H1 (cell line): Measurements from ENCODE around the gene BCL2. TPM values are rescaled to one million over a fixed set of nuclear protein-coding genes. Genes with fewer than 3 reads are reported as not detected.

Experiments
- CTCF ChIA-PET: fragments of 300-600 bp; sonication (Branson Sonifier 250); formaldehyde crosslinking; loops from one replicate; lab custom pipeline; 2021; ENCODE audit not compliant: partially characterized antibody; lab: Charles Lee
- POLR2A ChIA-PET: fragments of 300-600 bp; sonication (Branson Sonifier 250); formaldehyde crosslinking; loops from one replicate; lab custom pipeline; 2021; ENCODE audit warnings: inconsistent platforms; ENCODE audit not compliant: partially characterized antibody; lab: Charles Lee
- DNase-seq, 2 experiments: peaks; one replicate each; pipeline versions ENCODE4 v3.0.0 to v3.0.0-alpha.2; 2010 to 2022; ENCODE audit warnings: low spot score in 2 of 2, low read depth in 1 of 2, mixed read lengths in 1 of 2
- FAIRE-seq: peaks from 2 replicates; lab custom pipeline; 2011; peaks lifted over from hg19 to GRCh38; lab: Jason Lieb, UNC
- H2AFZ ChIP-seq: 2 replicates; pipeline ENCODE4 v1.8.1; 2012; ENCODE audit warnings: low read length, inconsistent platforms
- H2AK5ac ChIP-seq: 2 replicates; pipeline ENCODE4 v1.6.1; 2013; ENCODE audit warnings: low read depth, low read length
- H2BK120ac ChIP-seq: replicated peaks from 2 replicates; pipeline ENCODE3; 2013; ENCODE audit warnings: low read depth, low read length, inconsistent platforms
- H2BK12ac ChIP-seq: 2 replicates; pipeline ENCODE4 v1.6.1; 2013; ENCODE audit warnings: low read depth, low read length
- H2BK15ac ChIP-seq: 2 replicates; pipeline ENCODE4 v1.6.1; 2013; ENCODE audit warnings: low read length
- H2BK20ac ChIP-seq: 2 replicates; pipeline ENCODE4 v1.6.1; 2013; ENCODE audit warnings: low read length
- H2BK5ac ChIP-seq: 2 replicates; pipeline ENCODE4 v1.6.1; 2013; ENCODE audit warnings: low read depth, low read length
- H3K14ac ChIP-seq: 2 replicates; pipeline ENCODE4 v1.6.1; 2013; ENCODE audit warnings: inconsistent platforms; ENCODE audit not compliant: insufficient read length
- H3K18ac ChIP-seq: 2 replicates; pipeline ENCODE4 v1.6.1; 2013; ENCODE audit warnings: low read length; ENCODE audit errors: extremely low read depth
- H3K23ac ChIP-seq: 2 replicates; pipeline ENCODE4 v1.6.1; 2013; ENCODE audit warnings: inconsistent platforms; ENCODE audit not compliant: insufficient read length
- H3K23me2 ChIP-seq: 2 replicates; pipeline ENCODE4 v1.6.1; 2013; ENCODE audit warnings: low read depth, low read length
- H3K27ac ChIP-seq: 2 replicates; pipeline ENCODE4 v1.6.1; 2011; ENCODE audit warnings: low read depth, low read length, inconsistent platforms
- H3K27me3 ChIP-seq, 4 experiments: replicated peaks in 1 of 4; 1 replicate in 1 of 4; 2 replicates in 3 of 4; pipeline versions ENCODE4 v1.6.1 to v1.8.1; 2011 to 2013; ENCODE audit warnings: low read length in 3 of 4, mild to moderate bottlenecking in 3 of 4, inconsistent platforms in 2 of 4, mixed read lengths in 2 of 4, moderate library complexity in 1 of 4; ENCODE audit not compliant: control insufficient read depth in 3 of 4, insufficient read depth in 3 of 4; ENCODE audit errors: extremely low read depth in 1 of 4
- H3K36me3 ChIP-seq, 4 experiments: 2 replicates each; pipeline versions ENCODE4 v1.6.1 to v1.8.1; 2011 to 2013; ENCODE audit warnings: mild to moderate bottlenecking in 4 of 4, low read length in 3 of 4, moderate library complexity in 2 of 4, control low read depth in 1 of 4, inconsistent platforms in 1 of 4; ENCODE audit not compliant: insufficient read depth in 4 of 4, control insufficient read depth in 2 of 4
- H3K4ac ChIP-seq: replicated peaks from 2 replicates; pipeline ENCODE3; 2013; ENCODE audit warnings: low read length, low read depth, mixed read lengths, inconsistent platforms; ENCODE audit not compliant: insufficient read length
- H3K4me1 ChIP-seq, 4 experiments: replicated peaks in 1 of 4; 1 replicate in 1 of 4; 2 replicates in 3 of 4; pipeline versions ENCODE4 v1.6.1 to v1.8.1; 2011 to 2013; ENCODE audit warnings: low read length in 3 of 4, inconsistent platforms in 2 of 4, mixed read lengths in 1 of 4; ENCODE audit not compliant: insufficient read depth in 4 of 4, control insufficient read depth in 3 of 4
- H3K4me2 ChIP-seq, 2 experiments: 2 replicates each; pipeline versions ENCODE4 v1.6.1 to v1.8.1; 2011 to 2013; ENCODE audit warnings: low read depth in 2 of 2, low read length in 2 of 2, control low read depth in 1 of 2, inconsistent platforms in 1 of 2, mild to moderate bottlenecking in 1 of 2; ENCODE audit not compliant: insufficient read depth in 1 of 2
- H3K4me3 ChIP-seq, 4 experiments: fragments of 200-600, 300-600 bp in 1 of 4; sonication (generic), shearing (Covaris generic), sonication (Bioruptor Twin) in 1 of 4; 2 replicates each; pipeline versions ENCODE4 v1.5.1 to v1.8.1; 2011 to 2016; ENCODE audit warnings: low read length in 4 of 4, low read depth in 3 of 4, control low read depth in 2 of 4, inconsistent platforms in 2 of 4, mild to moderate bottlenecking in 2 of 4, mixed read lengths in 1 of 4, moderate library complexity in 1 of 4; ENCODE audit not compliant: insufficient read depth in 2 of 4; ENCODE audit errors: extremely low read depth in 1 of 4
- H3K56ac ChIP-seq: replicated peaks from 2 replicates; pipeline ENCODE3; 2013; ENCODE audit warnings: low read depth, mild to moderate bottlenecking, mixed read lengths, low read length, inconsistent platforms; ENCODE audit not compliant: insufficient read length
- H3K79me1 ChIP-seq: 2 replicates; pipeline ENCODE4 v1.6.1; 2013; ENCODE audit warnings: low read depth, low read length, control low read depth
- H3K79me2 ChIP-seq, 2 experiments: 2 replicates each; pipeline versions ENCODE4 v1.6.1 to v1.8.1; 2012 to 2013; ENCODE audit warnings: low read length in 2 of 2, mild to moderate bottlenecking in 2 of 2, inconsistent platforms in 1 of 2; ENCODE audit not compliant: insufficient read depth in 2 of 2, control insufficient read depth in 1 of 2
- H3K9ac ChIP-seq, 4 experiments: replicated peaks in 1 of 4; 1 replicate in 1 of 4; 2 replicates in 3 of 4; pipeline versions ENCODE4 v1.6.1 to v1.8.1; 2011 to 2013; ENCODE audit warnings: low read depth in 3 of 4, low read length in 3 of 4, control low read depth in 2 of 4, mild to moderate bottlenecking in 2 of 4, moderate library complexity in 2 of 4, inconsistent platforms in 1 of 4; ENCODE audit errors: extremely low read depth in 1 of 4
- H3K9me3 ChIP-seq, 2 experiments: 2 replicates each; pipeline versions ENCODE4 v1.6.1 to v1.8.1; 2012 to 2013; ENCODE audit warnings: mild to moderate bottlenecking in 2 of 2, moderate library complexity in 2 of 2, control low read depth in 1 of 2, inconsistent platforms in 1 of 2, low read depth in 1 of 2, low read length in 1 of 2, mixed read lengths in 1 of 2; ENCODE audit not compliant: insufficient read depth in 2 of 2
- H4K20me1 ChIP-seq, 2 experiments: replicated peaks in 1 of 2; 2 replicates each; pipeline versions ENCODE3 to v1.8.1; 2011 to 2013; ENCODE audit warnings: inconsistent platforms in 2 of 2, low read length in 2 of 2, mild to moderate bottlenecking in 1 of 2; ENCODE audit not compliant: insufficient read depth in 2 of 2, control insufficient read depth in 1 of 2
- H4K5ac ChIP-seq: 2 replicates; pipeline ENCODE4 v1.6.1; 2013; ENCODE audit warnings: low read length, low read depth, mixed read lengths, inconsistent platforms; ENCODE audit not compliant: insufficient read length
- H4K8ac ChIP-seq: 2 replicates; pipeline ENCODE4 v1.8.0; 2013; ENCODE audit warnings: mild to moderate bottlenecking, moderate library complexity, low read length, inconsistent platforms; ENCODE audit not compliant: insufficient read depth; ENCODE audit errors: extremely low read depth
- H4K91ac ChIP-seq: replicated peaks from 2 replicates; pipeline ENCODE3; 2013; ENCODE audit warnings: low read length, mixed read lengths, inconsistent platforms; ENCODE audit not compliant: insufficient read length
- EZH2 ChIP-seq: fragments of 200-600 bp; sonication (generic); IDR thresholded peaks from 2 replicates; pipeline ENCODE4 v1.7.1; 2012; ENCODE audit warnings: low read depth, mild to moderate bottlenecking, moderate library complexity, low read length, inconsistent platforms; ENCODE audit not compliant: severe bottlenecking
- RAD21 ChIP-seq, 2 experiments: IDR thresholded peaks in 1 of 2; conservative IDR thresholded peaks in 1 of 2; 2 replicates each; pipeline ENCODE4 v1.6.1; 2011; ENCODE audit warnings: low read depth in 2 of 2, low read length in 2 of 2, improper control_type of control experiment in 1 of 2, inconsistent platforms in 1 of 2, mild to moderate bottlenecking in 1 of 2, moderate library complexity in 1 of 2
- RXRA ChIP-seq: IDR thresholded peaks from 2 replicates; pipeline ENCODE4 v1.6.1; 2011; ENCODE audit warnings: low read depth, mild to moderate bottlenecking, low read length, moderate library complexity; ENCODE audit not compliant: insufficient read depth
- TAF7 ChIP-seq: optimal IDR thresholded peaks from 2 replicates; pipeline ENCODE3; 2011; ENCODE audit warnings: low read depth, mild to moderate bottlenecking, inconsistent platforms, low read length, moderate library complexity, borderline replicate concordance
- WGBS, 2 experiments: shearing (Covaris generic) in 1 of 2; methylation state at CpG; one replicate each; pipeline versions ENCODE4 v1.1.6 to v1.1.7; 2013 to 2015; ENCODE audit warnings: low lambda C conversion rate in 2 of 2, mixed read lengths in 2 of 2, inconsistent platforms in 1 of 2, low coverage in 1 of 2, missing lambda C conversion rate in 1 of 2; ENCODE audit not compliant: insufficient replicate concordance in 2 of 2, insufficient coverage in 1 of 2, insufficient read length in 1 of 2; ENCODE audit errors: extremely low coverage in 1 of 2, missing lambda C conversion rate in 1 of 2; 5-methylcytosine and 5-hydroxymethylcytosine counted together
- polyA plus RNA-seq, 7 experiments: library from polyadenylated mRNA; depleted of rRNA in 3 of 7; stranded (reverse) in 5 of 7; unstranded in 2 of 7; fragments of >200 nt in 5 of 7; fragments of 200-250 nt in 2 of 7; gene quantifications; 1 replicate in 5 of 7; 2 replicates in 1 of 7; 4 replicates in 1 of 7; pipeline versions ENCODE4 v1.2.1 to v1.2.3, GENCODE V29; 2011 to 2013; ENCODE audit warnings: missing spikeins in 2 of 7, mixed read lengths in 2 of 7
- total RNA-seq: library from RNA; stranded (reverse); fragmentation: NEBNext Ultra II Directional; extraction: Animal tissue kit (Norgen Biotek cat#: 25700); gene quantifications from 2 replicates; pipeline ENCODE4 v1.2.1, GENCODE V29; 2021

BCL2 gene
- total and polyA plus RNA-seq, 2 of the 8 experiments (the other 6 are each of a cell fraction or from before 2014, with no cell fraction given) = 0.59 to 4.5 TPM

DNA sequence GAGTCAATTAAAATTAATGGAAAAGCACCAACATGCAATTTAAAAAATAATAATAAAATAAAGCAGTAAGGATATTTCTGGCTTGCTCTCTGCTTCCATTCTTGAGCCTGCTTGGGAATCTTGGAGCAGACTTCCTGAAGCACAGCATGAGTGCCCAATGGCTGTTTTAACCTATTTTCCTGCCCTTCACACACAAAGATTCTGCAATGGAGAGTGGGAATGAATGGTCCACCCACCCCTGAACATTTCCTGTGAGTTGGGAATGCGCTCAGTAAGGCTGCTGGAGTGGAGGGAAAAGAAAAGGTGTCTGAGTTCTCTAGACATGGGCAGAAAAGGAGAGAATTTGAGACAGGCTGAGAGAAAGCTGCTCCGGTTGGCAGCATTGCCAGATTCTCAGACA lies 140.6 kb downstream of the BCL2 start:
- Histone ChIP-seq H3K18ac (no peak overlapping the region), H3K9ac (no peak overlapping the region), H3K14ac (no peak overlapping the region), H4K5ac (no peak overlapping the region), H4K91ac (no peak overlapping the region), H3K9me3 (no peaks in the 10 kb centered on the region), H2AFZ (0 out of 2 replicates have a peak overlapping the region, but pooled peaks have one; percentile 68), H3K56ac (no peak overlapping the region), H2BK5ac (no peak overlapping the region), H2AK5ac (no peak overlapping the region), H3K27ac (no peak overlapping the region), H3K23me2 (no peaks in the 10 kb centered on the region), H3K79me2 (no peaks in the 10 kb centered on the region), H4K20me1 (no peaks in the 10 kb centered on the region), H3K4me1 (peaks cover 0 to 8% (median 2%) of the 10 kb centered on the region in 4 experiments; a peak in 4 of 7 replicates), H2BK15ac (no peak overlapping the region), H3K23ac (no peak overlapping the region), H3K36me3 (no peaks in the 10 kb centered on the region), H3K79me1 (no peaks in the 10 kb centered on the region), H2BK20ac (no peak overlapping the region), H2BK12ac (no peak overlapping the region), H2BK120ac (no peak overlapping the region), H3K4me2 (no peak overlapping the region), H3K27me3 (no peaks in the 10 kb centered on the region), H3K4me3 (no peak overlapping the region), H4K8ac (no peak overlapping the region), H3K4ac (no peak overlapping the region)
- no peak for DNase-seq
- TF ChIP-seq RXRA = no peak
- no peak for TF ChIP-seq RAD21 (IDR thresholded peaks at IDR 0.05 in 1 of 2, conservative IDR thresholded peaks at IDR 0.05 in 1 of 2; ENCODE audit: low read depth in 2 of 2, low read length in 2 of 2)
- TF ChIP-seq EZH2 = no peak
- no peak for TF ChIP-seq TAF7
- ChIA-PET POLR2A (interaction anchor here (0.6 kb wide), 1 partner anchor 95 kb away, joined by 3 read pairs; no protein-coding TSS in a partner anchor), CTCF (interaction anchor here (1.3 to 1.8 kb wide), 2 partner anchors 17 to 47 kb away, joined by 5 to 11 read pairs; no protein-coding TSS in a partner anchor)
- WGBS, 2 experiments = 88% methylated on average over 2 of the region's 2 CpGs; no CpG with 5 or more reads in 1 of the 2 experiments
- no peak for FAIRE-seq
